Omental fat pad (tissue), 4 donors: ENCODE measurements around the gene USP17L12. TPM values are rescaled to one million over a fixed set of nuclear protein-coding genes. Genes with fewer than 3 reads are reported as not detected.
A peak's percentile ranks its signal among the peaks of the same experiment; 100 is the strongest.
"Not testable (repeated sequence)": the region's sequence is repeated elsewhere in the genome, so short reads cannot be mapped to it uniquely, and the experiment has no call there.

ENCODE experiments used
- ATAC-seq: fragments of 150-250 bp; one replicate; pipeline ENCODE4 v1.9.1; 2016; ENCODE audit warnings: mild to moderate bottlenecking, moderate library complexity; ENCODE audit not compliant: low FRiP score
- DNase-seq: peaks from one replicate; pipeline ENCODE4 v3.0.0-alpha.2; 2019; ENCODE audit warnings: low spot score
- total RNA-seq, 4 donors: library from RNA; depleted of rRNA; stranded (reverse); fragments of >200 nt; gene quantifications; one replicate each; pipeline ENCODE4 v1.1.0, GENCODE V29; 2016

Gene USP17L12
- total RNA-seq, result not detected

GRCh38 chr4:9219852-9220251 lies at the start of gene USP17L12:
Gene USP17L12 (plus strand): TSS chr4:9220152. CDS start chr4:9220152, 0 bp downstream.
- ATAC-seq, DNase-seq: not testable (repeated sequence)

GRCh38 chr4:9210357-9210756 lies 9.6 kb upstream of the USP17L12 start, which contains the start of gene USP17L10:
Gene USP17L10 (plus strand): TSS chr4:9210657. CDS start chr4:9210657, 0 bp downstream.
- not testable (repeated sequence) for ATAC-seq, DNase-seq

- ATAC-seq, DNase-seq: not testable (repeated sequence)
Observed at GRCh38 chr4:9214701-9215100, 5.3 kb upstream of the USP17L12 start.

- ATAC-seq, DNase-seq: not testable (repeated sequence)
Observed at GRCh38 chr4:9215105-9215504, 4.8 kb upstream of the USP17L12 start, which contains the start of gene USP17L11. Gene USP17L11 (plus strand): TSS chr4:9215405. CDS start chr4:9215405, 0 bp downstream.

- ATAC-seq, DNase-seq: not testable (repeated sequence)
Observed at GRCh38 chr4:9224596-9224995, 4.6 kb downstream of the USP17L12 start, which contains the start of gene USP17L13. Gene USP17L13 (plus strand): TSS chr4:9224896. CDS start chr4:9224896, 0 bp downstream.

GRCh38 chr4:9230249-9230648 lies 10.3 kb downstream of the USP17L12 start:
- DNase-seq, ATAC-seq: not testable (repeated sequence)

GRCh38 chr4:9234085-9234484 lies 14.1 kb downstream of the USP17L12 start, which contains the start of gene USP17L15:
Gene USP17L15 (plus strand): TSS chr4:9234385. CDS start chr4:9234385, 0 bp downstream.
- not testable (repeated sequence) for DNase-seq, ATAC-seq

GRCh38 chr4:9238461-9238860 lies 18.5 kb downstream of the USP17L12 start:
- not testable (repeated sequence) for ATAC-seq
- DNase-seq, result peak; percentile 20

- DNase-seq, ATAC-seq: not testable (repeated sequence)
Observed at GRCh38 chr4:9243579-9243978, 23.6 kb downstream of the USP17L12 start, which contains the start of gene USP17L17. Gene USP17L17 (plus strand): TSS chr4:9243879. CDS start chr4:9243879, 0 bp downstream.

- DNase-seq, result peak; percentile 19
- not testable (repeated sequence) for ATAC-seq
Observed at GRCh38 chr4:9247953-9248680, 28.2 kb downstream of the USP17L12 start, which contains the start of gene USP17L18. Gene USP17L18 (plus strand): TSS chr4:9248630. CDS start chr4:9248630, 0 bp downstream.

GRCh38 chr4:9253078-9253477 lies 33.1 kb downstream of the USP17L12 start, which contains the start of gene USP17L19:
Gene USP17L19 (plus strand): TSS chr4:9253378. CDS start chr4:9253378, 0 bp downstream.
- DNase-seq, ATAC-seq: not testable (repeated sequence)

- ATAC-seq, DNase-seq: not testable (repeated sequence)
Observed at GRCh38 chr4:9257824-9258223, 37.9 kb downstream of the USP17L12 start, which contains the start of gene USP17L20. Gene USP17L20 (plus strand): TSS chr4:9258124. CDS start chr4:9258124, 0 bp downstream.

GRCh38 chr4:9262572-9262971 lies 42.6 kb downstream of the USP17L12 start, which contains the start of gene USP17L21:
Gene USP17L21 (plus strand): TSS chr4:9262872. CDS start chr4:9262872, 0 bp downstream.
- not testable (repeated sequence) for DNase-seq, ATAC-seq

GRCh38 chr4:9267319-9267718 lies 47.4 kb downstream of the USP17L12 start, which contains the start of gene USP17L22:
Gene USP17L22 (plus strand): TSS chr4:9267619. CDS start chr4:9267619, 0 bp downstream.
- ATAC-seq, DNase-seq: not testable (repeated sequence)

Other genes with a start within 250 kb of the USP17L12 start
- gene FAM90A26, start 49.7 kb upstream of the USP17L12 start, total RNA-seq, result not detected
- gene USP17L10, start 9.5 kb upstream of the USP17L12 start, total RNA-seq, result not detected
- gene USP17L11, start 4.7 kb upstream of the USP17L12 start, total RNA-seq, result not detected
- gene USP17L13, start 4.7 kb downstream of the USP17L12 start, total RNA-seq, result not detected
- not detected for gene USP17L15, start 14.2 kb downstream of the USP17L12 start, total RNA-seq
- gene USP17L17, start 23.7 kb downstream of the USP17L12 start, total RNA-seq, result not detected
- gene USP17L18, start 28.5 kb downstream of the USP17L12 start, total RNA-seq, result not detected
- not detected for gene USP17L19, start 33.2 kb downstream of the USP17L12 start, total RNA-seq
- not detected for gene USP17L20, start 38.0 kb downstream of the USP17L12 start, total RNA-seq
- gene USP17L21, start 42.7 kb downstream of the USP17L12 start, total RNA-seq, result not detected
- not detected for gene USP17L22, start 47.5 kb downstream of the USP17L12 start, total RNA-seq
- gene USP17L24, start 105.0 kb downstream of the USP17L12 start, total RNA-seq, result not detected
- gene USP17L25, start 109.8 kb downstream of the USP17L12 start, total RNA-seq, result not detected
- not detected for gene USP17L26, start 114.5 kb downstream of the USP17L12 start, total RNA-seq
- not detected for gene USP17L5, start 119.3 kb downstream of the USP17L12 start, total RNA-seq
- not detected for gene USP17L27, start 124.0 kb downstream of the USP17L12 start, total RNA-seq
- gene USP17L28, start 128.7 kb downstream of the USP17L12 start, total RNA-seq, result not detected
- gene USP17L29, start 133.5 kb downstream of the USP17L12 start, total RNA-seq, result not detected
- not detected for gene USP17L30, start 143.0 kb downstream of the USP17L12 start, total RNA-seq
- not detected for gene DEFB131A, start 224.3 kb downstream of the USP17L12 start, total RNA-seq